Osteoblast (primary cell): Measurements from ENCODE around the gene ICOS. TPM values are rescaled to one million over a fixed set of nuclear protein-coding genes. Genes with fewer than 3 reads are reported as not detected.
A peak's percentile ranks its signal among the peaks of the same experiment; 100 is the strongest.

Source experiments
- DNase-seq: peaks from one replicate; pipeline ENCODE4 v3.0.0; 2011; ENCODE audit warnings: low spot score, mixed read lengths; ENCODE audit not compliant: insufficient read length; ENCODE audit errors: missing footprints
- H2AFZ ChIP-seq: 2 replicates; pipeline ENCODE4 v1.6.0; 2011; ENCODE audit warnings: mild to moderate bottlenecking, low read length
- H3K27ac ChIP-seq: 2 replicates; pipeline ENCODE4 v1.5.1; 2011; ENCODE audit warnings: mild to moderate bottlenecking, low read depth, low read length, moderate library complexity
- H3K27me3 ChIP-seq: 2 replicates; pipeline ENCODE4 v1.6.0; 2012; ENCODE audit warnings: mild to moderate bottlenecking, control low read depth, inconsistent platforms, low read length, moderate library complexity; ENCODE audit not compliant: insufficient read depth
- H3K36me3 ChIP-seq: 2 replicates; pipeline ENCODE4 v1.5.1; 2011; ENCODE audit warnings: mild to moderate bottlenecking, low read length, control low read depth, moderate library complexity; ENCODE audit not compliant: insufficient read depth
- H3K4me1 ChIP-seq: 2 replicates; pipeline ENCODE4 v1.5.1; 2011; ENCODE audit warnings: mild to moderate bottlenecking, low read length, control low read depth, moderate library complexity; ENCODE audit not compliant: insufficient read depth
- H3K4me2 ChIP-seq: 2 replicates; pipeline ENCODE4 v1.6.0; 2011; ENCODE audit warnings: mild to moderate bottlenecking, low read length; ENCODE audit not compliant: insufficient read depth
- H3K4me3 ChIP-seq: fragments of 200-600 bp; sonication (generic); 3 replicates; pipeline ENCODE4 v1.5.1; 2012; ENCODE audit warnings: mild to moderate bottlenecking, low read length, inconsistent platforms; ENCODE audit not compliant: insufficient read depth
- H3K79me2 ChIP-seq: 2 replicates; pipeline ENCODE4 v1.6.0; 2012; ENCODE audit warnings: mild to moderate bottlenecking, low read length, control low read depth, inconsistent platforms; ENCODE audit not compliant: insufficient read depth
- H3K9me3 ChIP-seq: 2 replicates; pipeline ENCODE4 v1.5.1; 2011; ENCODE audit warnings: low read depth, low read length, control low read depth
- H4K20me1 ChIP-seq: 2 replicates; pipeline ENCODE4 v1.6.0; 2012; ENCODE audit warnings: mild to moderate bottlenecking, low read length, control low read depth; ENCODE audit not compliant: insufficient read depth
- CTCF ChIP-seq: IDR thresholded peaks from 2 replicates; pipeline ENCODE4 v1.5.1; 2011; ENCODE audit warnings: mild to moderate bottlenecking, low read depth, low read length, moderate library complexity; ENCODE audit errors: extremely low read depth
- total RNA-seq: library from RNA; depleted of rRNA; stranded (reverse); fragments of >200 nt; gene quantifications from 2 replicates; pipeline ENCODE4 v1.2.3, GENCODE V29; 2012

Gene ICOS
- total RNA-seq, 1 donor: not detected

- Histone ChIP-seq H4K20me1 (no peaks in the 10 kb centered on the region), H3K4me2 (peak overlapping the region; percentile 86), H2AFZ (peak overlapping the region; percentile 62), H3K4me3 (peak overlapping the region; percentile 60), H3K36me3 (no peaks in the 10 kb centered on the region), H3K79me2 (no peaks in the 10 kb centered on the region), H3K9me3 (no peaks in the 10 kb centered on the region), H3K27me3 (no peaks in the 10 kb centered on the region), H3K27ac (no peak overlapping the region), H3K4me1 (peaks cover 19% of the 10 kb centered on the region)
- TF ChIP-seq CTCF: no peak
- peak; percentile 67 for DNase-seq
These were observed 21.9 kb upstream of the ICOS start for GRCh38 chr2:203914546-203915182.

- no peak for TF ChIP-seq CTCF
- Histone ChIP-seq H3K4me2 (peak overlapping the region; percentile 86), H3K9me3 (no peaks in the 10 kb centered on the region), H3K4me3 (no peak overlapping the region), H4K20me1 (no peaks in the 10 kb centered on the region), H2AFZ (peak overlapping the region; percentile 37), H3K27ac (no peak overlapping the region), H3K27me3 (no peaks in the 10 kb centered on the region), H3K36me3 (no peaks in the 10 kb centered on the region), H3K79me2 (no peaks in the 10 kb centered on the region), H3K4me1 (peaks cover 16% of the 10 kb centered on the region)
- no peak for DNase-seq
These were observed 21.3 kb upstream of the ICOS start for GRCh38 chr2:203915256-203915655.

GRCh38 chr2:203916756-203917155 is 19.8 kb upstream of the ICOS start:
- no peak overlapping the region for H2AFZ ChIP-seq
- H3K27ac ChIP-seq: no peak overlapping the region
- no peak for TF ChIP-seq CTCF
- peaks cover 4% of the 10 kb centered on the region for H3K27me3 ChIP-seq
- DNase-seq: no peak
- no peak overlapping the region for H3K4me2 ChIP-seq
- H3K36me3 ChIP-seq: no peaks in the 10 kb centered on the region
- no peaks in the 10 kb centered on the region for H3K9me3 ChIP-seq
- H3K4me1 ChIP-seq: peaks cover 13% of the 10 kb centered on the region
- no peaks in the 10 kb centered on the region for H3K79me2 ChIP-seq
- no peak overlapping the region for H3K4me3 ChIP-seq
- no peaks in the 10 kb centered on the region for H4K20me1 ChIP-seq

DNA sequence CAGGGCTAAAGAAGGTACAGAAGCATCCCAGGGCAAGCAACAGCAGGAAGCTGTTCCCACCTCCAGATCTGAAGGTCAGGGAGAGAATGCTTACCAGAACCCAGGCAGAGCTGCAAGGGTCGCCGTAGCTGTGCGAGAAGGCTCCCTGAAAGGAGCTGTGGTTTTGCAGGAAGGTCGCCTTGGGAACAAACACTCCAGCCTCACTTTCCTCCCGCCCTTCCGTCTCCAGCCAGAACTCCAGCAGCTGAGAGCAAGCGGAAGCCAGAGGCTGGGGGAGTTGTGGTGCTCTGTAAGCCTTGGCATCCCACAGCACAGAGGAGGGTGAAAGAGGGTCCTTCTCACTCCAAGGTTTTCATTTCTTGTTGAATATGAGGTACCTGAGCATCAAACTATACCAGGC is 18.3 kb upstream of the ICOS start:
- no peak overlapping the region for H3K4me3 ChIP-seq
- H3K27ac ChIP-seq: no peak overlapping the region
- peaks cover 4% of the 10 kb centered on the region for H3K27me3 ChIP-seq
- no peak overlapping the region for H3K4me2 ChIP-seq
- no peaks in the 10 kb centered on the region for H3K36me3 ChIP-seq
- no peaks in the 10 kb centered on the region for H3K9me3 ChIP-seq
- H4K20me1 ChIP-seq: no peaks in the 10 kb centered on the region
- no peak for DNase-seq
- H3K4me1 ChIP-seq: peaks cover 13% of the 10 kb centered on the region
- H3K79me2 ChIP-seq: no peaks in the 10 kb centered on the region
- no peak overlapping the region for H2AFZ ChIP-seq
- no peak for TF ChIP-seq CTCF
